Type B pancreatic cell (in vitro differentiated cells): ENCODE data around the gene PPP1R16B. TPM values are rescaled to one million over a fixed set of nuclear protein-coding genes. Genes with fewer than 3 reads are reported as not detected.

Experiments
- DNase-seq: peaks from one replicate; pipeline ENCODE4 v3.0.0; 2021; ENCODE audit warnings: mixed read lengths; ENCODE audit not compliant: unreplicated experiment; ENCODE audit errors: extremely low spot score
- H3K27ac Mint-ChIP-seq: 2 replicates; pipeline ENCODE4 v1.8.0; 2021; ENCODE audit warnings: mild to moderate bottlenecking, mixed read lengths
- H3K27me3 Mint-ChIP-seq: 2 replicates; pipeline ENCODE4 v1.8.0; 2021; ENCODE audit warnings: mixed read lengths
- H3K36me3 Mint-ChIP-seq: 2 replicates; pipeline ENCODE4 v1.8.0; 2021; ENCODE audit warnings: mixed read lengths
- H3K4me1 Mint-ChIP-seq: one replicate; pipeline ENCODE4 v1.8.0; 2021; ENCODE audit warnings: mixed read lengths; ENCODE audit not compliant: unreplicated experiment
- H3K4me3 Mint-ChIP-seq: 2 replicates; pipeline ENCODE4 v1.8.0; 2021; ENCODE audit warnings: mild to moderate bottlenecking, mixed read lengths
- H3K9me3 Mint-ChIP-seq: 2 replicates; pipeline ENCODE4 v1.8.0; 2021; ENCODE audit warnings: mixed read lengths
- CTCF ChIP-seq: fragments of 200-600 bp; sonication (generic); conservative IDR thresholded peaks from 2 replicates; pipeline ENCODE4 v1.5.0; 2021; ENCODE audit warnings: antibody characterized with exemption, mild to moderate bottlenecking
- total RNA-seq: library from RNA; stranded (reverse); gene quantifications from 2 replicates; pipeline ENCODE4 v1.2.1, GENCODE V29; 2021; ENCODE audit warnings: low replicate concordance

PPP1R16B gene
- total RNA-seq, 1 donor from 2014 or later, result 0.31 TPM

GRCh38 chr20:38782275-38782674 is 23.2 kb upstream of the PPP1R16B start:
- H3K27ac Mint-ChIP-seq, result no peak overlapping the region
- TF ChIP-seq CTCF, result no peak
- no peaks in the 10 kb centered on the region for H3K36me3 Mint-ChIP-seq
- H3K4me3 Mint-ChIP-seq, result no peak overlapping the region
- H3K9me3 Mint-ChIP-seq, result no peaks in the 10 kb centered on the region
- peaks cover 8% of the 10 kb centered on the region for H3K4me1 Mint-ChIP-seq
- no peaks in the 10 kb centered on the region for H3K27me3 Mint-ChIP-seq
- DNase-seq, result no peak

GRCh38 chr20:38787870-38788269 is 17.6 kb upstream of the PPP1R16B start:
- H3K36me3 Mint-ChIP-seq, result no peaks in the 10 kb centered on the region
- no peak for TF ChIP-seq CTCF
- no peak for DNase-seq
- no peaks in the 10 kb centered on the region for H3K9me3 Mint-ChIP-seq
- H3K4me3 Mint-ChIP-seq, result no peak overlapping the region
- no peaks in the 10 kb centered on the region for H3K4me1 Mint-ChIP-seq
- peaks cover 5% of the 10 kb centered on the region for H3K27me3 Mint-ChIP-seq
- H3K27ac Mint-ChIP-seq, result no peak overlapping the region

- Mint-ChIP-seq H3K4me3 (no peak overlapping the region), H3K9me3 (no peaks in the 10 kb centered on the region), H3K4me1 (no peaks in the 10 kb centered on the region), H3K36me3 (no peaks in the 10 kb centered on the region), H3K27me3 (peaks cover 5% of the 10 kb centered on the region), H3K27ac (no peak overlapping the region)
- DNase-seq, result no peak
- no peak for TF ChIP-seq CTCF
Measured at GRCh38 chr20:38789503-38790199, 15.8 kb upstream of the PPP1R16B start.

- no peaks in the 10 kb centered on the region for H3K9me3 Mint-ChIP-seq
- DNase-seq, result no peak
- peak; percentile 79 for TF ChIP-seq CTCF
- no peak overlapping the region for H3K4me3 Mint-ChIP-seq
- H3K36me3 Mint-ChIP-seq, result no peaks in the 10 kb centered on the region
- peak overlapping the region; percentile 71 for H3K27ac Mint-ChIP-seq
- H3K27me3 Mint-ChIP-seq, result peaks cover 7% of the 10 kb centered on the region
- H3K4me1 Mint-ChIP-seq, result no peaks in the 10 kb centered on the region
Measured at GRCh38 chr20:38790200-38791053, 15.1 kb upstream of the PPP1R16B start.

GRCh38 chr20:38791291-38791690 is 14.2 kb upstream of the PPP1R16B start:
- H3K9me3 Mint-ChIP-seq, result no peaks in the 10 kb centered on the region
- no peaks in the 10 kb centered on the region for H3K4me1 Mint-ChIP-seq
- no peaks in the 10 kb centered on the region for H3K36me3 Mint-ChIP-seq
- no peak overlapping the region for H3K4me3 Mint-ChIP-seq
- TF ChIP-seq CTCF, result no peak
- no peak for DNase-seq
- H3K27me3 Mint-ChIP-seq, result peaks cover 9% of the 10 kb centered on the region
- no peak overlapping the region for H3K27ac Mint-ChIP-seq
